ENCODE results near the gene PFKFB2. TPM values are rescaled to one million over a fixed set of nuclear protein-coding genes. Genes with fewer than 3 reads are reported as not detected.

The PFKFB2 gene
- total RNA-seq, 2 donors from 2014 or later = 5.6 to 6.1 TPM

- H3K4me3 ChIP-seq = no peak overlapping the region
- H3K27ac ChIP-seq = no peak overlapping the region
- DNase-seq (ENCODE audit: low spot score) = no peak
- TF ChIP-seq POLR2AphosphoS5 (IDR thresholded peaks at IDR 0.05) (no peak), CTCF (IDR thresholded peaks at IDR 0.05) (no peak), POLR2A (IDR thresholded peaks at IDR 0.05) (no peak)
- intact Hi-C loops (cut with DNase I) = no loop called here
- no peaks in the 10 kb centered on the region for H3K9me3 ChIP-seq
- peaks cover 0 to 2% of the 10 kb centered on the region in 2 donors for H3K36me3 ChIP-seq
- WGBS = 67% methylated on average over 5 of the region's 5 CpGs
- H3K4me1 ChIP-seq (replicated peaks) = no peaks in the 10 kb centered on the region
- no peaks in the 10 kb centered on the region for H3K27me3 ChIP-seq (replicated peaks; ENCODE audit: insufficient read depth)
These were observed 23.3 kb downstream of the PFKFB2 start for GRCh38 chr1:207076181-207076955.

DNA sequence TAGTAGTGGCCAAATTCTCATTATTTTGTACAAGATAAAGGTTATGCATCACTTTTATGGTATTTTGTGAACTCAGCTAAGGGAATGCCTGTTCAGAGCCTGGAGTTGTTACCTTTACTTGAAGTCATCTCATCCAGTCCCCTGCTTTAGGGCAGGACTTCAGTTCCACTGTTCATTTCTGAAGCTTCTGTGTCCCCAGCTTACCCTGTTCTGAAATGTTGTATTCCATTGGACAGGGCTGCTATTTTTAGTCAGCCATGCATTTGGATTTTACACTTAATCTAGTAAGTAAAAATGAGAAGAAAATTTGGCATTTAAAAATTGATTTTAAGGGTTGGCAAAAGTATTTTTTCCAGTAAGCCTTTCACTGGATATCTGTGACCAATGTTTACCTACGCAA is 23.9 kb downstream of the PFKFB2 start:
- WGBS = 92% methylated on average over 1 of the region's 1 CpG
- DNase-seq (ENCODE audit: low spot score) = no peak
- TF ChIP-seq POLR2A (IDR thresholded peaks at IDR 0.05) (no peak), CTCF (IDR thresholded peaks at IDR 0.05) (no peak), POLR2AphosphoS5 (IDR thresholded peaks at IDR 0.05) (no peak)
- Histone ChIP-seq H3K4me1 (replicated peaks) (no peaks in the 10 kb centered on the region), H3K27me3 (replicated peaks; ENCODE audit: insufficient read depth) (no peaks in the 10 kb centered on the region), H3K27ac (no peak overlapping the region), H3K9me3 (no peaks in the 10 kb centered on the region), H3K36me3 (no peaks in the 10 kb centered on the region), H3K4me3 (no peak overlapping the region)
- intact Hi-C loops (cut with DNase I) = no loop called here

DNA sequence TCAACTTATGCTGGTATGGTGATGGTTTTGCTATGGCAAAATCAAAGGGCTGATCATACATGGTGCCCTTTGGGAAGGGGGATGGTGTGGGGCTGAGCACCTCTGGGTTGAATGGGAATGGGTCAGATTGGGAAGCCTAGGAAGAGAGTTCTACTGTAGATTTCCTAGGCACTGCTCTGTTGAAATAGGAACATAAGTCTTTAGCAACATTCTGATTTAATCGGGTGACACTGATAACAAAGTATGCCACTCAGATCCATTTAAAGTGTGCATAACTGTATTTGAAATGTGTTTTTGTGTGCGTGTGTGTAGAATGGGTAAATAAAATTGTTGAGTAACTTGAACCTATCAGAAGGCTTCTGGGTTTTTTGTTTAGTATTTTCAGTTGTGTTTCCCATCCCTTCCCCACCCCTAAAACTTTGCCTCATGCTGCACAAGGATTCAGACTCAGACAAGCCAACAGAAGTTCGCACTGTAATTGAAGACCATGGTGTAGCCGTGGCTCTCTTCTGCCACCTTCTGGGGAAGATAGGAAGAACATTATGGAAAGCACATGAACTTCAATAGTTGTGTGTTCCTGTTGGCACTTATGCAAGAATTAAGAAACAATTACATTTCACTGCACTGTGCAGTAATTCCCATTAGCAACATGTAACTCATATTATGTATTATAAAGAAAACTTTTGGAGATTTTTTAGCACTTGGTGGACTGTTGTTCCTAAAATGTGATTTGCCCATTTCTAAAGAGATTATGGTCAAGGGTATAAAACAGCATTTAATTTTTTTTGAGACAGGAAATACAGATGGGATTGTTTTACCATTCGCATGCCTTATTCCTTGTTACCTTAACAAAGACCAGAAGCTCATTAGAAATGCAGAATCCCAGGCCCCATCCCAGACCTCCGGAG is 24.6 kb downstream of the PFKFB2 start:
- H3K4me3 ChIP-seq = no peak overlapping the region

DNA sequence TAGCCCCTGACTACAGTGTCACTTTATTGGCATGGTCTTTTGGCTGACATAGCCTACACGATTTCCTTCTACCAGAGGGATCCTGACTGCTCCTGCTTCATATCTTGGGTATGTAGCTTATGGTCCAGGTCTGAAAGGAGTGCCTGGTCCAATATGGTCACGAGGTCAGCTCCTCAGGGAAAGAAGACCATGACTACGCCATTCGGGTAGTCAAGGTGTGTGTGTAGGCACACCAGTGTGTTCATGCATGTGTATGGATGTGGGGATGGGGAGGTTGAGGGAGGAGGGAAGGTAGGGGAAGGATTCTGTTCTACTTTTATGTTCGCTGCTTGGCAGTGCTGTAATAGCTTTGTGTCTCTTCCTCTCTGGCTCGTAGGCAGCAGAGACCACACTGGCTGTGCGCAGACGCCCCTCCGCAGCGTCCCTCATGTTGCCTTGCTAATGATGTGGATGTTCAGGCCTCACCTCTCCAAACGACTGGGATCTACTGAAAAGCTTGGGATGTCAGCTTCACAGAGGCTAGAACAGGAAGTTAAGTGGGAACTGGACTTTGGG is 25.6 kb downstream of the PFKFB2 start:
- Histone ChIP-seq H3K27ac (no peak overlapping the region), H3K4me1 (replicated peaks) (no peaks in the 10 kb centered on the region), H3K36me3 (no peaks in the 10 kb centered on the region), H3K9me3 (no peaks in the 10 kb centered on the region), H3K27me3 (replicated peaks; ENCODE audit: insufficient read depth) (no peaks in the 10 kb centered on the region), H3K4me3 (no peak overlapping the region)
- DNase-seq (ENCODE audit: low spot score) = no peak
- 85% methylated on average over 11 of the region's 11 CpGs for WGBS
- intact Hi-C loops (cut with DNase I) = no loop called here
- TF ChIP-seq POLR2AphosphoS5 (IDR thresholded peaks at IDR 0.05) = no peak
- TF ChIP-seq CTCF (IDR thresholded peaks at IDR 0.05) = no peak
- no peak for TF ChIP-seq POLR2A (IDR thresholded peaks at IDR 0.05)

More for the DNA sequence above, 24.6 kb downstream of the PFKFB2 start:
- WGBS = 40% methylated on average over 6 of the region's 6 CpGs
- TF ChIP-seq POLR2A (IDR thresholded peaks at IDR 0.05) = no peak
- TF ChIP-seq POLR2AphosphoS5 (IDR thresholded peaks at IDR 0.05) = peak; percentile 68
- peak; percentile 36 to 90 (median 86) for TF ChIP-seq CTCF (IDR thresholded peaks at IDR 0.05)
- no peaks in the 10 kb centered on the region for H3K4me1 ChIP-seq (replicated peaks)
- H3K36me3 ChIP-seq = no peaks in the 10 kb centered on the region
- DNase-seq (ENCODE audit: low spot score) = peak; percentile 75
- intact Hi-C loops (cut with DNase I) = no loop called here
- no peak overlapping the region for H3K27ac ChIP-seq
- no peaks in the 10 kb centered on the region for H3K9me3 ChIP-seq
- no peaks in the 10 kb centered on the region for H3K27me3 ChIP-seq (replicated peaks; ENCODE audit: insufficient read depth)
